ENCODE data around the gene ARFGAP3.

- no peak for TF ChIP-seq CTCF (conservative IDR thresholded peaks at IDR 0.05; ENCODE audit: low read depth, low read length)
- TF ChIP-seq EZH2 (IDR thresholded peaks at IDR 0.05; ENCODE audit: borderline replicate concordance, low read depth, low read length, poor library complexity, severe bottlenecking) = no peak
Observed at GRCh38 chr22:42785706-42786499, 71.2 kb downstream of the ARFGAP3 start.
